Activated CD8-positive, alpha-beta T cell treated with anti-CD3 and anti-CD28 coated beads, Interleukin-2, amount 10 ng/mL, durations not matched to agents 7 days and 5 days (primary cell): ENCODE results near the gene PEX13. TPM values are rescaled to one million over a fixed set of nuclear protein-coding genes. Genes with fewer than 3 reads are reported as not detected.
"Not testable (repeated sequence)": the region's sequence is repeated elsewhere in the genome, so short reads cannot be mapped to it uniquely, and the experiment has no call there.

ENCODE experiments used
- ATAC-seq: fragments of 150-1000 bp; cut with Tn5 transposase; one replicate; pipeline ENCODE4 v1.10.0; 2021; ENCODE audit warnings: moderate library complexity
- CTCF ChIA-PET: fragments of 350-600 bp; sonication (Branson Sonifier 250); formaldehyde crosslinking; loops from one replicate; lab custom pipeline; 2021; ENCODE audit warnings: antibody characterized with exemption; lab: Charles Lee
- POLR2A ChIA-PET: fragments of 350-600 bp; sonication (Branson Sonifier 250); formaldehyde crosslinking; loops from one replicate; lab custom pipeline; 2021; ENCODE audit warnings: antibody characterized with exemption; lab: Charles Lee
- DNase-seq: peaks from one replicate; pipeline ENCODE4 v3.0.0-alpha.2; 2020
- H3K27ac Mint-ChIP-seq: one replicate; pipeline ENCODE4 v1.8.0; 2021; ENCODE audit warnings: mild to moderate bottlenecking, mixed read lengths
- H3K27me3 Mint-ChIP-seq: one replicate; pipeline ENCODE4 v1.8.0; 2021; ENCODE audit warnings: low read depth, mixed read lengths
- H3K36me3 Mint-ChIP-seq: one replicate; pipeline ENCODE4 v1.8.0; 2021; ENCODE audit warnings: low read depth, mixed read lengths
- H3K4me1 Mint-ChIP-seq: one replicate; pipeline ENCODE4 v1.8.0; 2021; ENCODE audit warnings: low read depth, mixed read lengths
- H3K4me3 Mint-ChIP-seq: one replicate; pipeline ENCODE4 v1.8.0; 2021; ENCODE audit warnings: mild to moderate bottlenecking, mixed read lengths
- H3K9me3 Mint-ChIP-seq: one replicate; pipeline ENCODE4 v1.8.0; 2022; ENCODE audit warnings: mixed read lengths; ENCODE audit not compliant: insufficient read depth
- total RNA-seq, 2 experiments: library from RNA; stranded (reverse); gene quantifications; one replicate each; pipeline ENCODE4 v1.2.3, GENCODE V29; 2021

Gene PEX13, protein sequence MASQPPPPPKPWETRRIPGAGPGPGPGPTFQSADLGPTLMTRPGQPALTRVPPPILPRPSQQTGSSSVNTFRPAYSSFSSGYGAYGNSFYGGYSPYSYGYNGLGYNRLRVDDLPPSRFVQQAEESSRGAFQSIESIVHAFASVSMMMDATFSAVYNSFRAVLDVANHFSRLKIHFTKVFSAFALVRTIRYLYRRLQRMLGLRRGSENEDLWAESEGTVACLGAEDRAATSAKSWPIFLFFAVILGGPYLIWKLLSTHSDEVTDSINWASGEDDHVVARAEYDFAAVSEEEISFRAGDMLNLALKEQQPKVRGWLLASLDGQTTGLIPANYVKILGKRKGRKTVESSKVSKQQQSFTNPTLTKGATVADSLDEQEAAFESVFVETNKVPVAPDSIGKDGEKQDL
- total RNA-seq, result 10 to 100 TPM; 15.5 to 18.6 TPM

DNA sequence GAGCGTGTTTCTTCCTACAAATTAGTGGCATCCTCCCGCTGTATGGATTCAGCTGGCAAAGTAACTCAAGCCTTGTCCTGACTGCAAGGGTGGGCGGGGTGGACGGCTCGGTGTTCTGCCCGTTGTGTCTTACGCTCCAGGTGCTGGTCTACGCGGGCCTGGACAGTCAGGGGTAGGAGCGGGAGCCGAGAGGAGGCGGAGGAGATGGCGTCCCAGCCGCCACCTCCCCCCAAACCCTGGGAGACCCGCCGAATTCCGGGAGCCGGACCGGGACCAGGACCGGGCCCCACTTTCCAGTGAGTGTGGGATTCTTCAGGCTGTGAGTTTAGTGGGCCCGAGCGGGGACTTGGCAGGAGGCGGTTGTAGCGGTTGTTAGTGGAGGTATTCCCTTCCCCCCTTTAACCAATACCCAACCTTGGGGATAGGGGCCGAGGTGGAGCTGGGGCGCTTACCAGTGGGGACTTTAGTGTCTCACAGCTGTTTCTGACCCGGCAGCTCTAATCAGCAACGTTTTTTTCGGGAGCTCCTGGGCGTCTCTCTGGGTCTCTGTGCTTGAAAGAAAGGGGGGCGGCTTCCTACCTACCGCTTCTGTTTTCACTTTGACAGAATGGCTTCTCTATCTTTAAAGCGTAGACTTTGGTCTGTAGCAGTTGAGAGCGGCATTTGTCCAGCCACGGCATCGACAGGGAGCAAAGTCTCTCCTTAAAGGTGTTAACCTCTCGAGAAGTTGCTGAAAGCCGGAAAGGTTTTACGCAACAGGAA lies at the start of gene PEX13, which contains the start of gene PUS10:
Gene PEX13, plus strand, starts transcription at position 165 of the 762 bp plus-strand sequence. Its CDS starts 40 bp downstream, at position 205.
Gene PUS10, minus strand, starts transcription at position 700 of the 762 bp plus-strand sequence. CDS start 6,365 bp downstream, outside the sequence.
- H3K27ac Mint-ChIP-seq, result peak within 1 kb of the TSS; percentile 97
- H3K9me3 Mint-ChIP-seq, result no peaks in the 10 kb centered on the region
- H3K4me3 Mint-ChIP-seq, result peak within 1 kb of the TSS; percentile 99
- POLR2A ChIA-PET, result interaction anchor here (0.9 to 1.1 kb wide), 2 partner anchors 52 to 521 kb away, joined by 3 read pairs; partner anchors contain the start of gene XPO1
- ATAC-seq, result peak; percentile 93
- CTCF ChIA-PET, result interaction anchor here (0.6 to 1.0 kb wide), 2 partner anchors 136 to 261 kb away, joined by 3 read pairs; partner anchors contain the start of genes PAPOLG and REL
- peaks cover 43% of the 10 kb centered on the region for H3K4me1 Mint-ChIP-seq
- peaks cover 23% of the 10 kb centered on the region for H3K36me3 Mint-ChIP-seq
- peak; percentile 76 for DNase-seq
- H3K27me3 Mint-ChIP-seq, result no peaks in the 10 kb centered on the region

- H3K4me1 Mint-ChIP-seq, result peaks cover 22% of the 10 kb centered on the region
- no peak for DNase-seq
- CTCF ChIA-PET, result no interaction called here
- no peaks in the 10 kb centered on the region for H3K27me3 Mint-ChIP-seq
- POLR2A ChIA-PET, result no interaction called here
- ATAC-seq, result no peak
- no peaks in the 10 kb centered on the region for H3K9me3 Mint-ChIP-seq
- peaks cover 7% of the 10 kb centered on the region for H3K36me3 Mint-ChIP-seq
- H3K4me3 Mint-ChIP-seq, result no peak overlapping the region
- H3K27ac Mint-ChIP-seq, result no peak overlapping the region
Observed at GRCh38 chr2:60972889-60973656, 44.4 kb upstream of the PEX13 start.

DNA sequence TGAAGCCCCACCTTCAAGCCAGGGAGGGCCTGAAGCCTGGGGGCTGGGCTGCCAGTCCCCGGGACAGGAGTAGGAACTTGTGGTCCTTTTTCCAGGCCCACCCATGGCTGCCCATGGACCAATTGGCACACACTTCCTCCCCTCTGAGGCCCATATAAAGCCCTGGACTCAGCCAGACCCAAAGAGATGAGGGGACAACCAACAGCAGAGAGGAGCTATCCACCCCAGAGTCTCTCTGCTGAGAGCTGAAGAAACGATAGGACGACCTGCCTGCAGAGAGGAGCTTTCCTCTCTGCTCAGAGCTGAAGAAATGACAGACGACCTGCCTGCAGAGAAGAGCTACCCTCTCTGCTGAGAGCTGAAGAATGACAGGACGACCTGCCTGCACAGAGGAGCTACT lies 43.8 kb upstream of the PEX13 start:
- Mint-ChIP-seq H3K4me3 (no peak overlapping the region), H3K4me1 (peaks cover 21% of the 10 kb centered on the region), H3K36me3 (peaks cover 3% of the 10 kb centered on the region), H3K9me3 (no peaks in the 10 kb centered on the region), H3K27me3 (no peaks in the 10 kb centered on the region), H3K27ac (no peak overlapping the region)
- ATAC-seq (no peak), DNase-seq (no peak)
- POLR2A ChIA-PET, result interaction anchor here (0.5 to 1.1 kb wide), 3 partner anchors 9 to 188 kb away, joined by 3 to 5 read pairs (median 3); no protein-coding TSS in a partner anchor
- CTCF ChIA-PET, result interaction anchor here (1.8 kb wide), 1 partner anchor 8 kb away, joined by 5 read pairs; no protein-coding TSS in a partner anchor

GRCh38 chr2:60974652-60975051 lies 42.9 kb upstream of the PEX13 start:
- no peak for DNase-seq
- H3K9me3 Mint-ChIP-seq, result no peaks in the 10 kb centered on the region
- H3K27ac Mint-ChIP-seq, result no peak overlapping the region
- H3K4me1 Mint-ChIP-seq, result peaks cover 26% of the 10 kb centered on the region
- POLR2A ChIA-PET, result interaction anchor here (1.1 kb wide), 2 partner anchors 10 to 90 kb away, joined by 3 read pairs; no protein-coding TSS in a partner anchor
- H3K4me3 Mint-ChIP-seq, result no peak overlapping the region
- CTCF ChIA-PET, result interaction anchor here (1.8 kb wide), 1 partner anchor 9 kb away, joined by 5 read pairs; no protein-coding TSS in a partner anchor
- H3K36me3 Mint-ChIP-seq, result peaks cover 5% of the 10 kb centered on the region
- no peaks in the 10 kb centered on the region for H3K27me3 Mint-ChIP-seq
- no peak for ATAC-seq

- H3K9me3 Mint-ChIP-seq, result no peaks in the 10 kb centered on the region
- DNase-seq (no peak), ATAC-seq (no peak)
- POLR2A ChIA-PET, result no interaction called here
- H3K4me1 Mint-ChIP-seq, result peaks cover 28% of the 10 kb centered on the region
- CTCF ChIA-PET, result interaction anchor here (0.9 kb wide), 1 partner anchor 22 kb away, joined by 3 read pairs; no protein-coding TSS in a partner anchor
- no peak overlapping the region for H3K4me3 Mint-ChIP-seq
- H3K27ac Mint-ChIP-seq, result no peak overlapping the region
- peaks cover 5% of the 10 kb centered on the region for H3K36me3 Mint-ChIP-seq
- H3K27me3 Mint-ChIP-seq, result no peaks in the 10 kb centered on the region
Observed at GRCh38 chr2:60976256-60976850, 41.2 kb upstream of the PEX13 start.

- DNase-seq (no peak), ATAC-seq (no peak)
- Mint-ChIP-seq H3K4me1 (peaks cover 26% of the 10 kb centered on the region), H3K4me3 (no peak overlapping the region), H3K27me3 (no peaks in the 10 kb centered on the region), H3K9me3 (no peaks in the 10 kb centered on the region), H3K27ac (no peak overlapping the region), H3K36me3 (peaks cover 5% of the 10 kb centered on the region)
- CTCF ChIA-PET, result interaction anchor here (0.7 kb wide), 1 partner anchor 13 kb away, joined by 3 read pairs; no protein-coding TSS in a partner anchor
- POLR2A ChIA-PET, result no interaction called here
Observed at GRCh38 chr2:60976875-60977561, 40.5 kb upstream of the PEX13 start.

DNA sequence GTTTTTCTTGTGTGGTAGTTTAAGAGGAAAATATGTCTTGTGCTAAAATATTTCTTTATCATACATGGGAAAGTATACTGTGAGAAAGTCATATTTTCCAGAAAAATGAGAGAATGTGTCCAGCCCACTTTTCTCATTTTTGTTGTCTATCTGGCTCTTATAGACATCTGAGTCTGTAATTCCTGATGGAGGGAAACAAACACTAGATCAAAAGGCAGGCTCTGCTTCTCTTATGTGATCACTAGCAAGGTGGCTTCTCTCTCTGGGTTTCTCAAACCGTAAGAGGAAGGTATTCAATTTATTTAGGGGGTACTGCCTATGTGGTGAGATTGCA lies 40.0 kb upstream of the PEX13 start:
- H3K4me1 Mint-ChIP-seq, result peaks cover 25% of the 10 kb centered on the region
- H3K36me3 Mint-ChIP-seq, result peaks cover 5% of the 10 kb centered on the region
- POLR2A ChIA-PET, result no interaction called here
- no peak overlapping the region for H3K4me3 Mint-ChIP-seq
- DNase-seq (no peak), ATAC-seq (no peak)
- H3K27ac Mint-ChIP-seq, result no peak overlapping the region
- CTCF ChIA-PET, result interaction anchor here (0.7 kb wide), 1 partner anchor 13 kb away, joined by 3 read pairs; no protein-coding TSS in a partner anchor
- H3K9me3 Mint-ChIP-seq, result no peaks in the 10 kb centered on the region
- H3K27me3 Mint-ChIP-seq, result no peaks in the 10 kb centered on the region

GRCh38 chr2:60979231-60979630 lies 38.3 kb upstream of the PEX13 start:
- DNase-seq, result no peak
- ChIA-PET CTCF (no interaction called here), POLR2A (interaction anchor here (0.6 kb wide), 1 partner anchor 14 kb away, joined by 3 read pairs; no protein-coding TSS in a partner anchor)
- Mint-ChIP-seq H3K4me1 (peaks cover 24% of the 10 kb centered on the region), H3K27me3 (no peaks in the 10 kb centered on the region), H3K4me3 (no peak overlapping the region), H3K27ac (no peak overlapping the region), H3K36me3 (peaks cover 4% of the 10 kb centered on the region), H3K9me3 (no peaks in the 10 kb centered on the region)
- no peak for ATAC-seq

GRCh38 chr2:60980071-60980815 lies 37.3 kb upstream of the PEX13 start:
- peaks cover 24% of the 10 kb centered on the region for H3K4me1 Mint-ChIP-seq
- CTCF ChIA-PET, result no interaction called here
- ATAC-seq, result no peak
- DNase-seq, result no peak
- no peaks in the 10 kb centered on the region for H3K9me3 Mint-ChIP-seq
- H3K4me3 Mint-ChIP-seq, result no peak overlapping the region
- H3K36me3 Mint-ChIP-seq, result peaks cover 2% of the 10 kb centered on the region
- no peaks in the 10 kb centered on the region for H3K27me3 Mint-ChIP-seq
- POLR2A ChIA-PET, result no interaction called here
- H3K27ac Mint-ChIP-seq, result no peak overlapping the region

- H3K36me3 Mint-ChIP-seq, H3K27ac Mint-ChIP-seq, POLR2A ChIA-PET, DNase-seq, H3K27me3 Mint-ChIP-seq, H3K9me3 Mint-ChIP-seq, ATAC-seq, H3K4me3 Mint-ChIP-seq: not testable (repeated sequence)
- H3K4me1 Mint-ChIP-seq, result peaks cover 17% of the 10 kb centered on the region
- CTCF ChIA-PET, result interaction anchor here (1.2 kb wide), 2 partner anchors 16 to 274 kb away, joined by 4 read pairs; no protein-coding TSS in a partner anchor
Observed at GRCh38 chr2:60982066-60982465, 35.5 kb upstream of the PEX13 start.
